Measurements from ENCODE around the gene CPT1B.

Gene CPT1B

GRCh38 chr22:50560034-50560433 is 18.2 kb downstream of the CPT1B start:
- no peak for DNase-seq (ENCODE audit: low spot score)
- TF ChIP-seq CTCF (IDR thresholded peaks at IDR 0.05; ENCODE audit: extremely low read depth, insufficient read depth, missing control alignments) = no peak
- in situ Hi-C loops (cut with MboI; ENCODE audit: low pct_unique_long_range_greater_than_20kb, low sequenced_read_pairs, unreplicated experiment) = no loop called here

- DNase-seq (ENCODE audit: low spot score) = no peak
- in situ Hi-C loops (cut with MboI; ENCODE audit: low pct_unique_long_range_greater_than_20kb, low sequenced_read_pairs, unreplicated experiment) = no loop called here
- TF ChIP-seq CTCF (IDR thresholded peaks at IDR 0.05; ENCODE audit: extremely low read depth, insufficient read depth, missing control alignments) = no peak
Observed at GRCh38 chr22:50556703-50557102, 21.5 kb downstream of the CPT1B start.

DNA sequence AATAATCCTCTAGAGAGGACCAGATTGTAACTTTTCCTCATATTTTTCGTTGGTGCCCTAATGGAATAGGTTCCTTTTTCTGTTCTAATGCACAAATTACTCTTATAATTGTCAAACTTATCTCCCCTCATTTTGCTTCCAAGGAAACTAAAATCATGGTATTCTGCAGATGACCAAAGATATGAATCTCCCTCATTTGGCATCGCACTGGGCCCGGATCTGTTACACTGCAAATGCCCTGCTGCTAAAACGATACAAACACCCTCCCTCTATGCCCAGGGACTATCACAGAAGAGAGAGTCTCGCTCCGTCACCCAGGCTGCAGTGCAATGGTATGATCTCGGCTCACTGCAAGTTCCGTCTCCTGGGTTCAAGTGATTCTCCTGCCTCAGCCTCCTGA is 24.9 kb downstream of the CPT1B start:
- in situ Hi-C loops (cut with MboI; ENCODE audit: low pct_unique_long_range_greater_than_20kb, low sequenced_read_pairs, unreplicated experiment) = no loop called here
- no peak for TF ChIP-seq CTCF (IDR thresholded peaks at IDR 0.05; ENCODE audit: extremely low read depth, insufficient read depth, missing control alignments)

DNA sequence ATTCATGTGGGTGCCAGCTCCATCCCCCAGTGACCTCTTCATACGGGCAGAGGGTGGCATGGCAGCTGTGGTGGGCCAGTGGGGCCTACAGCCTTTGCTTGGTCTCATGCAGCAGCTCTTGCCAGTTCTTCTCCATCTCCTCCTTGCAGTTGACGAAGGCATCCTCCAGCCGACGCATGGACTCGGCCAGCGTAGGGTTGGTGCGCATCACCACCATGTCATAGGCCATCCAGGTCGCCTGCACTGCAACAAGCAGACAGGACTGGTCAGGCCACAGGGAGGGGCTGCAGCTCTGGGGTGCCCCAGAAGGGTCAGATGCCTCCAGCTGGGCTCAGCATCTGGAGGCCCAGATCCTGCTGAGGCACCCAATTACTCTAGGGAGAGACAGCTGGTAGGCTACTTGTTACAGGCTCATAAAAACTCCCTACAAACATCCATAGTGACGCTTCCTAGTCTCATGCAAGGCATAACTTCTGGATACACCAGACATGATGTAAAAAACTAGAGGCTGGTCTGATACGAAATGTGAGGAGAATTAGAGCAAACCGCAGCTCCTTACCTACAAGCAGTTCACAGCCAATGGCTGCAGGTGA is 27.0 kb downstream of the CPT1B start:
- in situ Hi-C loops (cut with MboI; ENCODE audit: low pct_unique_long_range_greater_than_20kb, low sequenced_read_pairs, unreplicated experiment) = no loop called here
- DNase-seq (ENCODE audit: low spot score) = no peak
- TF ChIP-seq CTCF (IDR thresholded peaks at IDR 0.05; ENCODE audit: extremely low read depth, insufficient read depth, missing control alignments) = no peak

More for the DNA sequence above, 24.9 kb downstream of the CPT1B start:
- DNase-seq (ENCODE audit: low spot score) = no peak

GRCh38 chr22:50550395-50550794 is 27.8 kb downstream of the CPT1B start:
- no peak for DNase-seq (ENCODE audit: low spot score)
- no peak for TF ChIP-seq CTCF (IDR thresholded peaks at IDR 0.05; ENCODE audit: extremely low read depth, insufficient read depth, missing control alignments)
- in situ Hi-C loops (cut with MboI; ENCODE audit: low pct_unique_long_range_greater_than_20kb, low sequenced_read_pairs, unreplicated experiment) = no loop called here

GRCh38 chr22:50548921-50549790 is 29.1 kb downstream of the CPT1B start:
- in situ Hi-C loops (cut with MboI; ENCODE audit: low pct_unique_long_range_greater_than_20kb, low sequenced_read_pairs, unreplicated experiment) = no loop called here
- TF ChIP-seq CTCF (IDR thresholded peaks at IDR 0.05; ENCODE audit: extremely low read depth, insufficient read depth, missing control alignments) = no peak
- DNase-seq (ENCODE audit: low spot score) = no peak

Measured in GM13977 (cell line).